CD4-positive, alpha-beta T cell (primary cell): ENCODE measurements around the gene PHF2. TPM values are rescaled to one million over a fixed set of nuclear protein-coding genes. Genes with fewer than 3 reads are reported as not detected.

Source experiments
- ATAC-seq: fragments of 200-7000 bp; cut with Tn5 transposase; one replicate; pipeline ENCODE4 v1.10.0; 2022; ENCODE audit warnings: mild to moderate bottlenecking; ENCODE audit not compliant: poor library complexity
- CTCF ChIA-PET: fragments of 350-600 bp; sonication (Branson Sonifier 250); formaldehyde crosslinking; loops from one replicate; lab custom pipeline; 2021; ENCODE audit warnings: antibody characterized with exemption, inconsistent platforms; lab: Charles Lee
- POLR2A ChIA-PET: fragments of 350-600 bp; sonication (Branson Sonifier 250); formaldehyde crosslinking; loops from one replicate; lab custom pipeline; 2021; ENCODE audit warnings: antibody characterized with exemption, inconsistent platforms; lab: Charles Lee
- DNase-seq, 14 experiments: peaks; one replicate each; pipeline ENCODE4 v3.0.0-alpha.2; 2013 to 2020; ENCODE audit warnings: mixed read lengths in 2 of 14
- H3K27ac ChIP-seq, 2 donors: one replicate each; pipeline versions ENCODE4 v1.5.1 to v1.7.0; 2013; ENCODE audit warnings: low read length in 2 of 2, low read depth in 1 of 2, mild to moderate bottlenecking in 1 of 2
- H3K27me3 ChIP-seq, 2 experiments: 1 replicate in 1 of 2; 2 replicates in 1 of 2; pipeline versions ENCODE4 v1.6.1 to v1.7.0; 2013; ENCODE audit warnings: low read length in 2 of 2, control low read depth in 1 of 2, mild to moderate bottlenecking in 1 of 2, moderate library complexity in 1 of 2; ENCODE audit not compliant: insufficient read depth in 2 of 2, control insufficient read depth in 1 of 2
- H3K36me3 ChIP-seq: one replicate; pipeline ENCODE4 v1.6.1; 2013; ENCODE audit warnings: low read length, control low read depth; ENCODE audit not compliant: insufficient read depth
- H3K4me1 ChIP-seq: one replicate; pipeline ENCODE4 v1.6.1; 2013; ENCODE audit warnings: low read length, control low read depth; ENCODE audit not compliant: insufficient read depth
- H3K4me3 ChIP-seq: one replicate; pipeline ENCODE4 v1.5.1; 2013; ENCODE audit warnings: mild to moderate bottlenecking, low read length, moderate library complexity
- H3K9me3 ChIP-seq, 2 experiments: 1 replicate in 1 of 2; 2 replicates in 1 of 2; pipeline versions ENCODE4 v1.6.1 to v1.7.0; 2013; ENCODE audit warnings: low read length in 2 of 2, mild to moderate bottlenecking in 2 of 2, control low read depth in 1 of 2, moderate library complexity in 1 of 2; ENCODE audit not compliant: control insufficient read depth in 1 of 2, insufficient read depth in 1 of 2
- H3K27ac Mint-ChIP-seq: one replicate; pipeline ENCODE4 v1.8.0; 2020; ENCODE audit warnings: mixed read lengths
- H3K27me3 Mint-ChIP-seq: one replicate; pipeline ENCODE4 v1.8.0; 2021; ENCODE audit warnings: mixed read lengths
- H3K36me3 Mint-ChIP-seq: one replicate; pipeline ENCODE4 v1.8.0; 2021; ENCODE audit warnings: low read depth, mixed read lengths
- H3K4me1 Mint-ChIP-seq: one replicate; pipeline ENCODE4 v1.8.0; 2021; ENCODE audit warnings: low read depth, mixed read lengths
- H3K4me3 Mint-ChIP-seq: one replicate; pipeline ENCODE4 v1.8.0; 2020; ENCODE audit warnings: mild to moderate bottlenecking, mixed read lengths
- H3K9me3 Mint-ChIP-seq: one replicate; pipeline ENCODE4 v1.8.0; 2020; ENCODE audit warnings: mixed read lengths
- CTCF ChIP-seq: fragments of 200-600 bp; IDR thresholded peaks from one replicate; pipeline ENCODE4 v1.8.0; 2022; ENCODE audit warnings: antibody characterized with exemption, mild to moderate bottlenecking
- intact Hi-C, 2 experiments: fragments of 100-400 bp; cut with DNase I in 1 of 2; cut with micrococcal nuclease in 1 of 2; formaldehyde crosslinking; loops; one replicate each; pipeline versions ENCODE4 v1.15.1 to v1.9.0; 2023 to 2025; cut with DNase I, micrococcal nuclease
- total RNA-seq, 174 experiments: library from RNA in 2 of 174; stranded (reverse) in 2 of 174; gene quantifications; one replicate each; pipeline ENCODE4 v1.2.3 and lab custom pipeline; 2021 to 2026

The PHF2 gene
- total RNA-seq, 2 experiments from 2014 or later: 27.3 to 28.8 TPM

- Mint-ChIP-seq H3K9me3 (no peaks in the 10 kb centered on the region), H3K27me3 (no peaks in the 10 kb centered on the region), H3K27ac (peak overlapping the region; percentile 89), H3K4me3 (peak overlapping the region; percentile 93), H3K36me3 (peaks cover 15% of the 10 kb centered on the region), H3K4me1 (peaks cover 66% of the 10 kb centered on the region)
- no peak overlapping the region for H3K27ac ChIP-seq
- H3K27me3 ChIP-seq: no peaks in the 10 kb centered on the region
- TF ChIP-seq CTCF: no peak
- no peaks in the 10 kb centered on the region for H3K36me3 ChIP-seq
- DNase-seq (peak in 4 of 14 experiments; percentile 28 to 53 (median 44)), ATAC-seq (peak; percentile 19)
- ChIA-PET CTCF (no interaction called here), POLR2A (interaction anchor here (0.7 to 1.3 kb wide), 4 partner anchors 10 to 770 kb away, joined by 3 to 7 read pairs (median 4); no protein-coding TSS in a partner anchor)
- intact Hi-C loops: loop anchor here (5.0 to 10.0 kb wide), 3 partner anchors 590 to 1253 kb away; partner anchors contain the start of genes CENPP (in 1 of the 2) and NOL8 (in 1 of the 2)
- H3K4me3 ChIP-seq: peak overlapping the region; percentile 65
- H3K4me1 ChIP-seq: peaks cover 40% of the 10 kb centered on the region
- H3K9me3 ChIP-seq: no peaks in the 10 kb centered on the region
Measured at GRCh38 chr9:93577078-93577974, 942 bp downstream of the PHF2 start.

GRCh38 chr9:93577975-93578682, 1.7 kb downstream of the PHF2 start:
- ChIA-PET POLR2A (interaction anchor here (1.2 kb wide), 1 partner anchor 11 kb away, joined by 3 read pairs; no protein-coding TSS in a partner anchor), CTCF (interaction anchor here (1.4 kb wide), 1 partner anchor 12 kb away, joined by 8 read pairs; no protein-coding TSS in a partner anchor)
- ATAC-seq: no peak
- no peaks in the 10 kb centered on the region for H3K9me3 Mint-ChIP-seq
- intact Hi-C loops: loop anchor here (5.0 to 10.0 kb wide), 3 partner anchors 589 to 1253 kb away; partner anchors contain the start of genes CENPP (in 1 of the 2) and NOL8 (in 1 of the 2)
- no peak for TF ChIP-seq CTCF
- Histone ChIP-seq H3K27ac (no peak overlapping the region), H3K27me3 (no peaks in the 10 kb centered on the region), H3K4me1 (peaks cover 41% of the 10 kb centered on the region), H3K36me3 (no peaks in the 10 kb centered on the region), H3K4me3 (peak overlapping the region; percentile 65), H3K9me3 (no peaks in the 10 kb centered on the region)
- peak overlapping the region; percentile 93 for H3K4me3 Mint-ChIP-seq
- no peaks in the 10 kb centered on the region for H3K27me3 Mint-ChIP-seq
- peak overlapping the region; percentile 89 for H3K27ac Mint-ChIP-seq
- peaks cover 22% of the 10 kb centered on the region for H3K36me3 Mint-ChIP-seq
- H3K4me1 Mint-ChIP-seq: peaks cover 74% of the 10 kb centered on the region
- no peak for DNase-seq

- Histone ChIP-seq H3K4me1 (peaks cover 41% of the 10 kb centered on the region), H3K4me3 (no peak overlapping the region), H3K27ac (no peak overlapping the region), H3K9me3 (no peaks in the 10 kb centered on the region), H3K27me3 (no peaks in the 10 kb centered on the region), H3K36me3 (no peaks in the 10 kb centered on the region)
- ChIA-PET CTCF (interaction anchor here (1.4 kb wide), 1 partner anchor 12 kb away, joined by 8 read pairs; no protein-coding TSS in a partner anchor), POLR2A (interaction anchor here (1.2 kb wide), 1 partner anchor 12 kb away, joined by 3 read pairs; no protein-coding TSS in a partner anchor)
- H3K27me3 Mint-ChIP-seq: no peaks in the 10 kb centered on the region
- peak overlapping the region; percentile 89 for H3K27ac Mint-ChIP-seq
- DNase-seq (no peak), ATAC-seq (no peak)
- H3K9me3 Mint-ChIP-seq: no peaks in the 10 kb centered on the region
- H3K4me1 Mint-ChIP-seq: peaks cover 77% of the 10 kb centered on the region
- H3K36me3 Mint-ChIP-seq: peaks cover 25% of the 10 kb centered on the region
- no peak for TF ChIP-seq CTCF
- intact Hi-C loops: loop anchor here (5.0 to 10.0 kb wide), 3 partner anchors 588 to 1254 kb away; partner anchors contain the start of genes CENPP (in 1 of the 2) and NOL8 (in 1 of the 2)
- peak overlapping the region; percentile 93 for H3K4me3 Mint-ChIP-seq
Measured at GRCh38 chr9:93578844-93579243, 2.5 kb downstream of the PHF2 start.
